Measurements from ENCODE around the gene SLC25A19. TPM values are rescaled to one million over a fixed set of nuclear protein-coding genes. Genes with fewer than 3 reads are reported as not detected.

The SLC25A19 gene
- total and polyA plus RNA-seq, 2 experiments from 2014 or later, result 17.9 to 22.4 TPM

GRCh38 chr17:75271955-75272847, 17.0 kb downstream of the SLC25A19 start:
- Histone ChIP-seq H3K9me2 (ENCODE audit: insufficient read depth) (no peaks in the 10 kb centered on the region), H4K20me1 (replicated peaks; ENCODE audit: insufficient read depth) (no peaks in the 10 kb centered on the region), H3K4me2 (peak overlapping the region; percentile 96), H3K79me2 (replicated peaks; ENCODE audit: insufficient read depth) (no peaks in the 10 kb centered on the region), H3K4me3 (peak overlapping the region; percentile 99), H3K4me1 (ENCODE audit: insufficient read depth) (peaks cover 10% of the 10 kb centered on the region), H2AFZ (peak overlapping the region; percentile 98), H3F3A (replicated peaks; ENCODE audit: low read depth) (peaks cover 29% of the 10 kb centered on the region), H3K27ac (ENCODE audit: low read depth) (no peak overlapping the region), H3K36me3 (ENCODE audit: insufficient read depth) (no peaks in the 10 kb centered on the region), H3K27me3 (ENCODE audit: insufficient read depth) (no peaks in the 10 kb centered on the region)
- H3K36me3 Mint-ChIP-seq (ENCODE audit: low read depth), result peaks cover 15% of the 10 kb centered on the region
- H3K4me3 Mint-ChIP-seq, result peak overlapping the region; percentile 70
- peaks cover 17% of the 10 kb centered on the region for H3K27me3 Mint-ChIP-seq (ENCODE audit: insufficient read depth, low read depth, poor library complexity)
- H3K4me1 Mint-ChIP-seq, result peaks cover 21% of the 10 kb centered on the region
- H3K9me3 Mint-ChIP-seq, result no peaks in the 10 kb centered on the region
- DNase-seq (ENCODE audit: low spot score) (no peak), ATAC-seq (no peak; the same call in 2 of the 3 replicates)
- H3K27ac Mint-ChIP-seq, result no peak overlapping the region
- no peak for TF ChIP-seq STAT1 (IDR thresholded peaks at IDR 0.05; ENCODE audit: unreplicated experiment)
- no peak for TF ChIP-seq NANOG (IDR thresholded peaks at IDR 0.05; ENCODE audit: borderline replicate concordance)
- TF ChIP-seq ZNF331 (CRISPR knock-in tag; IDR thresholded peaks at IDR 0.05; ENCODE audit: low read depth), result no peak
- TF ChIP-seq CTCF (conservative IDR thresholded peaks at IDR 0.05; ENCODE audit: low read depth in 2 of 2), result peak in 1 of 2 experiments; percentile 21; a peak in 2 of 4 replicates

GRCh38 chr17:75271233-75271954, 17.8 kb downstream of the SLC25A19 start:
- ATAC-seq, result peak; percentile 21
- Histone ChIP-seq H3K27ac (ENCODE audit: low read depth) (no peak overlapping the region), H3K4me3 (peak overlapping the region; percentile 99), H3K79me2 (replicated peaks; ENCODE audit: insufficient read depth) (no peaks in the 10 kb centered on the region), H3K4me1 (ENCODE audit: insufficient read depth) (peaks cover 10% of the 10 kb centered on the region), H3K9me2 (ENCODE audit: insufficient read depth) (no peaks in the 10 kb centered on the region), H3K36me3 (ENCODE audit: insufficient read depth) (peaks cover under 1% of the 10 kb centered on the region; the same call in 1 of the 2 replicates), H4K20me1 (replicated peaks; ENCODE audit: insufficient read depth) (no peaks in the 10 kb centered on the region), H3F3A (replicated peaks; ENCODE audit: low read depth) (peaks cover 37% of the 10 kb centered on the region), H3K27me3 (ENCODE audit: insufficient read depth) (no peaks in the 10 kb centered on the region), H2AFZ (peak overlapping the region; percentile 98), H3K4me2 (peak overlapping the region; percentile 96)
- DNase-seq (ENCODE audit: low spot score), result peak; percentile 84
- Mint-ChIP-seq H3K4me3 (peak overlapping the region; percentile 70), H3K4me1 (peaks cover 21% of the 10 kb centered on the region), H3K9me3 (no peaks in the 10 kb centered on the region), H3K27ac (no peak overlapping the region), H3K36me3 (ENCODE audit: low read depth) (peaks cover 23% of the 10 kb centered on the region), H3K27me3 (ENCODE audit: insufficient read depth, low read depth, poor library complexity) (peaks cover 17% of the 10 kb centered on the region)
- TF ChIP-seq ETS1 (IDR thresholded peaks at IDR 0.05) (no peak), ZNF462 (CRISPR knock-in tag; IDR thresholded peaks at IDR 0.05) (no peak), CREB1 (CRISPR knock-in tag; IDR thresholded peaks at IDR 0.05; ENCODE audit: low read depth) (peak; percentile 94), ZNF331 (CRISPR knock-in tag; IDR thresholded peaks at IDR 0.05; ENCODE audit: low read depth) (no peak), JUNB (IDR thresholded peaks at IDR 0.05; ENCODE audit: unreplicated experiment) (no peak)

All from GM23338 (cell line).